Measurements from ENCODE around the gene TMEM240. TPM values are rescaled to one million over a fixed set of nuclear protein-coding genes. Genes with fewer than 3 reads are reported as not detected.
"Not testable (repeated sequence)": the region's sequence is repeated elsewhere in the genome, so short reads cannot be mapped to it uniquely, and the experiment has no call there.

The TMEM240 gene
- total and polyA plus RNA-seq, 2 donors (not counting 1 experiment from before 2014, with no cell fraction given): 0.28 to 1.8 TPM

DNA sequence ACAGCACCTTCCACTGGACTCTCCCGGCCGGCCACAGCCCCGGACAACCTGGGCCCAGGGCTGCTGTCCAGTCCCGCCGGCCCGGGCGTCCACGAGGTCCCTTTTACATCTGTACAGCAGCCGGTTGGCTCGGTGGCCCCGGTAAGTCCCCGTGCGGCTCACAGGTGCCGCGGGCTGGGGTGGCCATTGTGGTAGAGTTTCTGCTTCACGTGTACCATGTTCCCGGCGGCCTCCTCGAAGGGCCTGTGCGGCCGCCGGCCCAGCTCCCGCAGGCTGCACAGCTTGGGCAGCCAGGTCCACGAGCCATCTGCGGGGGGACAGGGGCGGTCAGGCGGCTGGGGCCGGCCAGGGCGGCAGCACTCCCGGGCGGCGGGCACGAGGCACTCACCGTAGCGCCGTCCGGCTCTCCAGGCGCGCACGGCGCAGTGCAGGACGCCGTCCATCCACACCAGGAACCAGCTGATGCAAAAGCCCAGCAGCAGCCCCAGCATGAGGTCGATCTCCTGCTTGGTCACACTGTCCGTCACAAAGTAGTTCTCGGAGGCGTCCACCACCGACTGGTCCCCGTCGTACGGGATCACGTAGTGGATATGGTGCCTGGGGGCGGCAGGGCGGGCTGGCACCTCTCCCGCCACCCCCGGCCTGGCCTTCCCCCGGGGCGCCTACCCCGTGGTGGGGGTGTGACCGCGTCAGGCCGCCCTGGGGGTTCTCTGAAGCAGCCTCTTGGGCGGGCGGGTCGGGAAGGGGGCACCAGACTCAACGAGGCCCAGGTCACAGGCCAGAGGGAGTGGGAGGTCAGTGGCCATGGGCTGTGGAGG lies 5.0 kb downstream of the TMEM240 start:
- H3K79me2 ChIP-seq (ENCODE audit: control insufficient read depth, insufficient read depth, low read length): no peaks in the 10 kb centered on the region
- POLR2A ChIA-PET: no interaction called here
- TF ChIP-seq, protein P1, sequence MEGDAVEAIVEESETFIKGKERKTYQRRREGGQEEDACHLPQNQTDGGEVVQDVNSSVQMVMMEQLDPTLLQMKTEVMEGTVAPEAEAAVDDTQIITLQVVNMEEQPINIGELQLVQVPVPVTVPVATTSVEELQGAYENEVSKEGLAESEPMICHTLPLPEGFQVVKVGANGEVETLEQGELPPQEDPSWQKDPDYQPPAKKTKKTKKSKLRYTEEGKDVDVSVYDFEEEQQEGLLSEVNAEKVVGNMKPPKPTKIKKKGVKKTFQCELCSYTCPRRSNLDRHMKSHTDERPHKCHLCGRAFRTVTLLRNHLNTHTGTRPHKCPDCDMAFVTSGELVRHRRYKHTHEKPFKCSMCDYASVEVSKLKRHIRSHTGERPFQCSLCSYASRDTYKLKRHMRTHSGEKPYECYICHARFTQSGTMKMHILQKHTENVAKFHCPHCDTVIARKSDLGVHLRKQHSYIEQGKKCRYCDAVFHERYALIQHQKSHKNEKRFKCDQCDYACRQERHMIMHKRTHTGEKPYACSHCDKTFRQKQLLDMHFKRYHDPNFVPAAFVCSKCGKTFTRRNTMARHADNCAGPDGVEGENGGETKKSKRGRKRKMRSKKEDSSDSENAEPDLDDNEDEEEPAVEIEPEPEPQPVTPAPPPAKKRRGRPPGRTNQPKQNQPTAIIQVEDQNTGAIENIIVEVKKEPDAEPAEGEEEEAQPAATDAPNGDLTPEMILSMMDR (IDR thresholded peaks at IDR 0.05): no peak
- H3K9ac ChIP-seq (ENCODE audit: low read length): no peak overlapping the region
- no peak overlapping the region for H3K4me3 ChIP-seq (ENCODE audit: control extremely low read depth in 1 of 5, extremely low read depth in 1 of 5, insufficient read depth in 1 of 5, low read depth in 2 of 5, low read length in 4 of 5)
- H2AFZ ChIP-seq (ENCODE audit: insufficient read depth, low read depth, low read length, poor library complexity, severe bottlenecking): no peak overlapping the region
- peaks cover 6 to 7% of the 10 kb centered on the region in 2 donors for H3K4me1 ChIP-seq (ENCODE audit: control insufficient read depth in 2 of 2, insufficient read depth in 2 of 2, low read length in 2 of 2)
- no peak for ATAC-seq (ENCODE audit: low read depth)
- WGBS (ENCODE audit: insufficient coverage): 95% methylated on average over 62 of the region's 66 CpGs
- H4K20me1 ChIP-seq (ENCODE audit: control insufficient read depth, insufficient read depth, low read length, poor library complexity, severe bottlenecking): no peaks in the 10 kb centered on the region
- H3K4me2 ChIP-seq (replicated peaks; ENCODE audit: low read depth, low read length, poor library complexity, severe bottlenecking): no peak overlapping the region
- Mint-ChIP-seq H3K9me3 (ENCODE audit: insufficient read depth) (peaks cover 4% of the 10 kb centered on the region), H3K4me1 (peaks cover 6% of the 10 kb centered on the region), H3K4me3 (no peak overlapping the region), H3K27me3 (peaks cover 3% of the 10 kb centered on the region), H3K27ac (no peak overlapping the region)
- intact Hi-C loops (cut with micrococcal nuclease): no loop called here
- CTCF ChIA-PET: no interaction called here
- H3K27me3 ChIP-seq (replicated peaks in 1 of 4; ENCODE audit: control extremely low read depth in 1 of 4, control insufficient read depth in 3 of 4, insufficient read depth in 4 of 4, low read length in 3 of 4): peaks cover 0 to 7% (median 1%) of the 10 kb centered on the region in 4 experiments
- DNase-seq: no peak
- no peak overlapping the region for H3K27ac ChIP-seq (ENCODE audit: low read length in 2 of 2)
- no peaks in the 10 kb centered on the region for H3K36me3 ChIP-seq (replicated peaks in 1 of 2; ENCODE audit: control extremely low read depth in 1 of 2, control insufficient read depth in 1 of 2, extremely low read depth in 1 of 2, insufficient read depth in 2 of 2, low read length in 1 of 2)
- peaks cover 1 to 13% (median 4%) of the 10 kb centered on the region in 3 donors for H3K9me3 ChIP-seq (ENCODE audit: control extremely low read depth in 1 of 3, control insufficient read depth in 2 of 3, insufficient read depth in 1 of 3, low read length in 2 of 3)

- Histone ChIP-seq H3K4me1 (ENCODE audit: control insufficient read depth in 2 of 2, insufficient read depth in 2 of 2, low read length in 2 of 2) (peaks cover 5 to 6% of the 10 kb centered on the region in 2 donors), H3K9ac (ENCODE audit: low read length) (no peak overlapping the region), H3K36me3 (replicated peaks in 1 of 2; ENCODE audit: control extremely low read depth in 1 of 2, control insufficient read depth in 1 of 2, extremely low read depth in 1 of 2, insufficient read depth in 2 of 2, low read length in 1 of 2) (peaks cover 0 to 1% of the 10 kb centered on the region in 2 experiments), H3K27ac (ENCODE audit: low read length in 2 of 2) (no peak overlapping the region), H3K9me3 (ENCODE audit: control extremely low read depth in 1 of 3, control insufficient read depth in 2 of 3, insufficient read depth in 1 of 3, low read length in 2 of 3) (peaks cover 1 to 19% (median 4%) of the 10 kb centered on the region in 3 donors), H2AFZ (ENCODE audit: insufficient read depth, low read depth, low read length, poor library complexity, severe bottlenecking) (no peak overlapping the region), H3K79me2 (ENCODE audit: control insufficient read depth, insufficient read depth, low read length) (no peaks in the 10 kb centered on the region), H3K4me2 (replicated peaks; ENCODE audit: low read depth, low read length, poor library complexity, severe bottlenecking) (no peak overlapping the region), H4K20me1 (ENCODE audit: control insufficient read depth, insufficient read depth, low read length, poor library complexity, severe bottlenecking) (no peaks in the 10 kb centered on the region), H3K27me3 (replicated peaks in 1 of 4; ENCODE audit: control extremely low read depth in 1 of 4, control insufficient read depth in 3 of 4, insufficient read depth in 4 of 4, low read length in 3 of 4) (peaks cover 0 to 7% (median 1%) of the 10 kb centered on the region in 4 experiments), H3K4me3 (ENCODE audit: control extremely low read depth in 1 of 5, extremely low read depth in 1 of 5, insufficient read depth in 1 of 5, low read depth in 2 of 5, low read length in 4 of 5) (no peak overlapping the region)
- WGBS (ENCODE audit: insufficient coverage): 89% methylated on average over 23 of the region's 31 CpGs
- intact Hi-C loops (cut with micrococcal nuclease): no loop called here
- ATAC-seq (ENCODE audit: low read depth) (no peak), DNase-seq (no peak)
- CTCF ChIA-PET: no interaction called here
- Mint-ChIP-seq H3K27ac (no peak overlapping the region), H3K27me3 (peaks cover 3% of the 10 kb centered on the region), H3K4me1 (peaks cover 6% of the 10 kb centered on the region), H3K4me3 (no peak overlapping the region), H3K9me3 (ENCODE audit: insufficient read depth) (peaks cover 4% of the 10 kb centered on the region)
- TF ChIP-seq, protein P1 (IDR thresholded peaks at IDR 0.05): no peak
- TF ChIP-seq EZH2 (IDR thresholded peaks at IDR 0.05; ENCODE audit: borderline replicate concordance, insufficient read depth, low read depth, low read length, poor library complexity, severe bottlenecking): no peak
- POLR2A ChIA-PET: no interaction called here
Observed at GRCh38 chr1:1534401-1535154, 5.8 kb downstream of the TMEM240 start.

DNA sequence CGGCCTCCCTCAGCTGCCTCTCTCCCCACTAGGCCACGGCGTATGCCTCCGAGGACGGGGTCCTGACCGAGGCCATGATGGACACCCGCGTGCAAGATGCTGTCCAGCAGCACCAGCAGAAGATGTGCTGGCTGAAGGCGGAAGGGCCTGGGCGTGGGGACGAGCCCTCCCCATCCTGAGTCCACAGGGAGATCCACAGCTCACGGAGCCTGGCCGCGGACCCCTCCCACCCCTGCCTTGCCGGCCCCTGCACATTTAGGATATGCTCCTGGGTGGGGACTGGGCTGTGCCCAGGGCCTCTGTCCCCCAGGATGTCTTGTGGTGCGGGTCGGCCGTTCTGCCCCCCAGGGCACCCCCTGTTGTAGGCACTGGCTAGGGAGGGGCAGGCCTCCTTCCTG lies 6.5 kb downstream of the TMEM240 start:
- H3K4me1 Mint-ChIP-seq; H3K4me3 ChIP-seq (ENCODE audit: control extremely low read depth in 1 of 5, extremely low read depth in 1 of 5, insufficient read depth in 1 of 5, low read depth in 2 of 5, low read length in 4 of 5); intact Hi-C loops (cut with micrococcal nuclease); H3K9ac ChIP-seq (ENCODE audit: low read length); POLR2A ChIA-PET; H3K4me3 Mint-ChIP-seq; H2AFZ ChIP-seq (ENCODE audit: insufficient read depth, low read depth, low read length, poor library complexity, severe bottlenecking); H3K79me2 ChIP-seq (ENCODE audit: control insufficient read depth, insufficient read depth, low read length); H3K36me3 ChIP-seq (replicated peaks in 1 of 2; ENCODE audit: control extremely low read depth in 1 of 2, control insufficient read depth in 1 of 2, extremely low read depth in 1 of 2, insufficient read depth in 2 of 2, low read length in 1 of 2); H3K27ac Mint-ChIP-seq; H3K4me2 ChIP-seq (replicated peaks; ENCODE audit: low read depth, low read length, poor library complexity, severe bottlenecking); H3K9me3 Mint-ChIP-seq (ENCODE audit: insufficient read depth); H3K4me1 ChIP-seq (ENCODE audit: control insufficient read depth in 2 of 2, insufficient read depth in 2 of 2, low read length in 2 of 2); H4K20me1 ChIP-seq (ENCODE audit: control insufficient read depth, insufficient read depth, low read length, poor library complexity, severe bottlenecking); H3K27ac ChIP-seq (ENCODE audit: low read length in 2 of 2); CTCF ChIA-PET; H3K27me3 Mint-ChIP-seq; H3K27me3 ChIP-seq (replicated peaks in 1 of 4; ENCODE audit: control extremely low read depth in 1 of 4, control insufficient read depth in 3 of 4, insufficient read depth in 4 of 4, low read length in 3 of 4); DNase-seq; ATAC-seq (ENCODE audit: low read depth): not testable (repeated sequence)
- H3K9me3 ChIP-seq (ENCODE audit: control extremely low read depth in 1 of 3, control insufficient read depth in 2 of 3, insufficient read depth in 1 of 3, low read length in 2 of 3): peaks cover 1 to 19% (median 4%) of the 10 kb centered on the region in 3 donors
- WGBS (ENCODE audit: insufficient coverage): 93% methylated on average over 8 of the region's 18 CpGs
